ENCODE data around the gene ZNF100.
"Not testable (repeated sequence)": the region's sequence is repeated elsewhere in the genome, so short reads cannot be mapped to it uniquely, and the experiment has no call there.

ZNF100 gene

DNA sequence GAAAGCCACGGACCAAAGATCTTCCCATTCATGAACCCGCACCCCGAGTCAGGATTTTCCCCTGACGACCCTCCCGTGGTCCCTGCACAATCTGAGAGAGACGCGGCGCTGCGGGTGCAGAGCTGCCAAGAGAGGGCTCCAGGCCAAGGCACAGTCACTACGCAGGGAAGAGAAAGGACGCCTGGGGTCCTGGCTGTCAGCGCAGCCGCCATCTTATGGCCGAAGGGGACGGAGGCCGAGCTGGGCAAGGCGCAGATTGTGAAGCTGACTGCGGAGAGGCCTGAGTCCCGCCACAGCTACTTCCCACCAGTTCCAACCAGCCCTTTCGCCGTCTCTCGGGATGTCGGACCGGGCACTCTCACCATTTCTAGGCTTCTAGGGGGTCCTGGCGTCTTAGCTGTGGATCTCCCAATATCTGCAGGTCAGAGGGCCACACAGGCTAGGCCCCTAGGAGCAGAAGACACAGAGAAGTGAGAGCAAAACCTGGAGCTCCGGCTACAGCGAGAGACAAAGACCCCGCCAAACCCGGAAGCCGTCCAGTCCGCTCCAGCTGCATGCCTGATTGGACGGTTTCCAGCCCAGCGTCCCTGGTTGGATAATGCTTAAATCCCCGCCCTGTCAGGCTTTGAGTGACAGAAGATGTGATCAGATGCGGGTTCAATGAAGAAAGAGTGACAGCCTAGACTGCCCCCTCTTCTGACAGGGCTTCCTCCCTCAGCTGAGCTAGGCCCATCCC, at the start of gene ZNF100:
Gene ZNF100 (minus strand): TSS at position 515 of the 736 bp plus-strand sequence. CDS start 150 bp downstream, at position 365.
- peak; percentile 79 for DNase-seq (ENCODE audit: low read depth)

DNA sequence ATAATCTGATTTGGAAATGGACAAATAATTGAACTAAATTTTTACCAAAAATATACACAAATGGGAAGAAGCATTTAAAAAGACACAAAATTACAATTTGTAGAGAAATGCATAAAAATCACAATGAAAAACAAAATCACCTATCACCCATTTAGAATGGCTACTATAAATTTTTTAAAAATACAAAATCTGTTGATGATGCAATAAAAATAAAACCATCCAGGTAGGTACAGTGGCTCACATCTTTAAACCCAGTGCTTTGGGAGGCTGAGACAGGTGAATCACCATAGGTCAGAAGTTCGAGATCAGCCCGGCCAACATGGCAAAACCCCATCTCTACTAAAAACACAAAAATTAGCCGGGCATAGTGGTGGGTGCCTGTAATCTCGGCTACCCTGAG, 45.1 kb upstream of the ZNF100 start:
- no peak for DNase-seq (ENCODE audit: low read depth)

DNA sequence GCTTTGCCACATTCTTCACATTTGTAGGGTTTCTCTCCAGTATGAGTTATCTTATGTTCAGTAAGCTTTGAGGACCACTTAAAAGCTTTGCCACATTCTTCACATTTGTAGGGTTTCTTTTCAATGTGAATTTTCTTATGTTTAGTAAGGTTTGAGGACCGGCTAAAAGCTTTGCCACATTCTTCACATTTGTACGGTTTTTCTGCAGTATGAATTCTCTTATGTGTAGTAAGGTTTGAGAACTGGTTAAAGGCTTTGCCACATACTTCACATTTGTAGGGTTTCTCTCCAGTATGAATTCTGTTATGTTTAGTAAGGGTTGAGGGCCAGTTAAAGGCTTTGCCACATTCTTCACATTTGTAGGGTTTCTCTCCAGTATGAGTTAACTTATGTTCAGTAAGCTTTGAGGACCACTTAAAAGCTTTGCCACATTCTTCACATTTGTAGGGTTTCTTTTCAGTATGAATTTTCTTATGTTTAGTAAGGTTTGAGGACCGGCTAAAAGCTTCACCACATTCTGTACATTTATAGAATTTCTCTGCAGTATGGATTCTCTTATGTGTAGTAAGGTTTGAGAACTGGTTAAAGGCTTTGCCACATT, 41.1 kb upstream of the ZNF100 start:
- DNase-seq (ENCODE audit: low read depth) = not testable (repeated sequence)

DNA sequence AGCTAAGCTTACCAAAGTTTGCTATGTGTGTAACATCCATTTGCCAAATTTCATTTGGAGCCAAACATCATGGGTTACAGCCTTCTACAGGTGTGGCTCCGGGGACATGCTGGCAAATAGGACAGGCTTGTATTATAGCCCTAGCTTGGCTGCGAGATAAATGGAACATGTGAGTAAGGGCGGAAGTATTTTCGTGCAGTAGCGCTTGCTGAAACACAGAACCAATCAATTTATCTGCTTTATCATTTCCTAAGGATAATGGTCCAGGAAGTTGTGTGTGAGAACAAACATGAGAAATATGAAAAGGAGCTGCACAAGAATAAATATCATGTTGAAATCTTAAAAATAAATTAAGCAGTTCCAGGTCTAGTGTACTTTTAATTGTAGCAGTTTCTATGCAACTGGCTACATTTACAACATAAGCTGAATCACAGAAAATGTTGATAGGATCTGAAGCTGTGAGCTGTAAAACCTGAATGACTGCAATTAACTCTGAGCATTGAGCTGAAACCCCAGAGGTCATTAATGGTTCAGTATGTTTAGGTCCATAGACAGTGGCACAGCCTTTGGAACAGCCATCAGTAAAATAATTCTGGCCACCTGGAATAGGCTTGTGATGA, 22.2 kb upstream of the ZNF100 start:
- no peak for DNase-seq (ENCODE audit: low read depth)

DNA sequence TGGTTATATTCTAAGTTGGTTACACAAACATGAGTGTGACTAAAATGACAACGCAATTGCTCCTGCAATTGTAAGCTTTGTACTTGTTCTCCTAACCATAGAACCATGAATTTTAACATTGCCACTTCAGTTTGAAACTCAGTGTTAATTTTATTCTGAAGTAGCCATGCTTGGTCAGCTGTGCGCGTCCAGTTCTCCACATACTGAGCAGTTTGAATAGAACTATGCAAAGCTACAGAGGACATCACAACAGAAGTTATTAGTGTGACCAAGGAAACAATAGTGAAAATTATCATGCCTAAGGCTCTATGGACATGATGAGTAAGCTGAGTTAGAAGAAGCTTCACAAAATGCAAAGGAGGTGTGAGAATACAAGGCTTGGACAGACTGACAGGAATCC, 19.6 kb upstream of the ZNF100 start:
- DNase-seq (ENCODE audit: low read depth) = no peak

DNA sequence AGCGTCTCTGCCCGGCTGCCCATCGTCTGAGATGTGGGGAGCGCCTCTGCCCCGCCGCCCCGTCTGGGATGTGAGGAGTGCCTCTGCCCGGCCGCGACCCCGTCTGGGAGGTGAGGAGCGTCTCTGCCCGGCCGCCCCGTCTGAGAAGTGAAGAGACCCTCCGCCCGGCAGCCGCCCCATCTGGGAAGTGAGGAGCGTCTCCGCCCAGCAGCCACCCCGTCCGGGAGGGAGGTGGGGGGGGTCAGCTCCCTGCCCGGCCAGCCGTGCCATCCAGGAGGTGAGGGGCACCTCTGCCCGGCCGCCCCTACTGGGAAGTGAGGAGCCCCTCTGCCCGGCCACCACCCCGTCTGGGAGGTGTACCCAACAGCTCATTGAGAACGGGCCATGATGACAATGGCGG, 8.4 kb upstream of the ZNF100 start:
- DNase-seq (ENCODE audit: low read depth) = not testable (repeated sequence)

DNA sequence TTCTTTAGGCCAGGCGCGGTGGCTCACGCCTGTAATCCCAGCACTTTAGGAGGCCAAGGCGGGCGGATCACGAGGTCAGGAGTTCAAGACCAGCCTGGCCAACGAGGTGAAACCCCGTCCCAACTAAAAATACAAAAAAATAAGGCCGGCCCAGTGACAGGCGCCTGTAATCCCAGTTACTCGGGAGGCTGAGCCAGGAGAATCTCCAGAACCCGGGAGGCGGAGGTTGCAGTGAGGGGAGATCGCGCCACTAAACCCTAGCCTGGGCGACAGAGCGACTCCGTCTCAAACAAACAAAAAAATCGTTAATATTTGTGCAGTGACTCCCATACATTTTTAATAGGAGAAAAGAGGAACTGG, 694 bp downstream of the ZNF100 start:
- DNase-seq (ENCODE audit: low read depth) = not testable (repeated sequence)

DNA sequence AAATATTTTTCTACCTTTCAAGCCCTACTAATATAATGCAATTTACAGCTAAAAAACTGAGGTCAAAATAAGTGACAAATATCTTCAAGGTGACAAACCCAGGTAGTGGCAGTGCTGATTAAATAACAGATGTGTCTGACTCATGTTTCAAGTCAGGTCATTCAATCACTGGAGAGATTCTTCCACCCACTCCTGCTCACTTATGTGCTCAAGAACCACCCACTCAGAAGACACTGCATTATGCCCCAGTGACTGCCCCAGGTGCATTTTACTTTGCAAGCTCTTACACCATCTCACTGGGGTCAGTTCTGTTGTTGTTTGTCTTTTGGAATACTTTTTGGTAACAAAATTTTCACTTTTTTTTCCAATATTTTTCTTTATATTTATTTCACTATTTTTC, 2.2 kb downstream of the ZNF100 start:
- no peak for DNase-seq (ENCODE audit: low read depth)

DNA sequence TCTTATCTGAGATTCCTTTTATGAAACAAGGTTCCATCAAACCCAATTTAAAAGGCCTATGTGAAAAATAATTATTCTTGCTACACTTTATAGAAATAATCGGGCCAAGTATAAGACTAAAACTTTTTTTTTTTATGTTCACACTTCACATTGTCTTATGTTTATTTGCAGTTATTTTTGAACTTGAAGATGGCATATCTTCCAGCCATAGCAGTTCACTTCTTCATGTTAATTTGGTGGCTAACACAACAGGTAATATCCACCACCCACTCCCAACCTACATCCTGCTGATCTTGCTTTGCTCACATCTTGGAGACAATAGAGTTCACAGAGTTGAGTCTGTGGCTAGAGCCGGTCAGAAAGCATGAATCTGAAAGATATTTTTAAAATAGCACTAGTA, 5.8 kb downstream of the ZNF100 start:
- not testable (repeated sequence) for DNase-seq (ENCODE audit: low read depth)

DNA sequence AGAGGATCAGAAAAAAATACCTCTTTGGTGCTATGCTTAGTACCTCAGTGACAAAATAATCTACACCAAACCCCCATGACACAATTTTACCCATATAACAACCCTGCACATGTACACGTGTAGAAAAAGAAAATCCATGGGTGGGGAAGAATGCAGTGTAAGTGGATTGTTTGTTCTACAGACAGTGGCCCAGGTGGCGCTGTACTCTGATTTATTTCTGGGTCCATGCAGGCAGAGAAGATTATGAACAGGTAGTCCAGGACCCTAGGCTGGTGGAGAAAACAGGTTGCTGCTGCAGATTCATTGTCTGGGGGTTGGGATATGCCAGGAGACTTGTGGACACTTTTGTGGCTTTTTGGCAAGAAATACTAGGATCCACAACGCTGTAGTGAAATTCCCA, 9.1 kb downstream of the ZNF100 start:
- no peak for DNase-seq (ENCODE audit: low read depth)

DNA sequence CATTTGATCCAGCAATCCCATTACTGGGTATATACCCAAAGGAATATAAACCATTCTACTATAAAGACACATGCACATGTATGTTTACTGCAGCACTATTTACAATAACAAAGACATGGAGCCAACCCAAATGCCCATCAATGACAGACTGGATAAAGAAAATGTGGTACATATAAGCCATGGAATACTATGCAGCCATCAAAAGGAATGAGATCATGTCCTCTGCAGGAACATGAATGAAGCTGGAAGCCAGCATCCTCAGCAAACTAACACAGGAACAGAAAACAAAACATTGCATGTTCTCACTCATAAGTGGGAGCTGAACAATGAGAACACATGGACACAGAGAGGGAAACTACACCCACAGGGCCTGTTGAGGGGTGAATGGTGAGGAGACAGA, 11.8 kb downstream of the ZNF100 start:
- DNase-seq (ENCODE audit: low read depth) = not testable (repeated sequence)

DNA sequence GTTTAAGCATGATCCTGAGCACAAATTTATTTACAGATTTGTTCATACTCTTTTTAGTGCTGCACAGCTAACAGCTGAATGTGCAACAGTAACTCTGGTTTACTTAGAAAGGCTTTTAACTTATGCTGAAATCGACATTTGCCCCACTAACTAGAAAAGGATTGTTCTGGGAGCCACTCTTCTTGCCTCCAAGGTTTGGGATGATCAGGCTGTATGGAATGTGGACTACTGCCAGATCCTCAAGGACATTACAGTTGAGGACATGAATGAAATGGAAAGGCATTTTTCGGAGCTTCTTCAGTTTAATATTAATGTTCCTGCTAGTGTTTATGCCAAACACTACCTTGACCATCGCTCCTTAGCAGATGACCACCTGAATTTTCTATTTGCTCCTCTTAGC, 16.0 kb downstream of the ZNF100 start:
- no peak for DNase-seq (ENCODE audit: low read depth)

DNA sequence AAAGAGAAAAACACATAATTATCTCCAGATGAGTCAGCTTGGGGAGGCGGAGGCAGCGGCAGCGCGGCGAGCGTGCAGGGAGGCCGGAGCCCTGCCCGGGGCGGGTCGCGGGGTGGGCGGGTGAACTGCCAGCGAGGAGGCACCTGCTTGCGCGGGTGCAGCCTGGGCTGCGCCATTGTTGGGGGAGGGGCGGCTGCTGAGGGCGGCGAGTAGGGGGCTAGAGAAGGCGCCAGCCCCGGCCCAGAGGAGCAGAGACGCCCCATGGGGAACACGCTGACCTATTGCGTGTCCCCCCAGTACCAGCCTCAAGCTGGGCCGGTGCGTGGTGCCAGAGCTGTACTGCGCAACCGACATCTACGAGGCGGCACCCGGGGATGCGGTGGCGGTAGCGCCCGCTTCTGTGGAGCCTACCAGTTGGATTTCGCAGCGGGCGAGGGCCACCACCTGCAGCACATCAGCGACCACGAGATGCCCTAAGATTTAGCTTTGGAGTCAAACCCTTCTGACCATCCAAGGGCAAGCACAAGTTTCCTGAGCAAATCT, 16.7 kb downstream of the ZNF100 start:
- no peak for DNase-seq (ENCODE audit: low read depth)

DNA sequence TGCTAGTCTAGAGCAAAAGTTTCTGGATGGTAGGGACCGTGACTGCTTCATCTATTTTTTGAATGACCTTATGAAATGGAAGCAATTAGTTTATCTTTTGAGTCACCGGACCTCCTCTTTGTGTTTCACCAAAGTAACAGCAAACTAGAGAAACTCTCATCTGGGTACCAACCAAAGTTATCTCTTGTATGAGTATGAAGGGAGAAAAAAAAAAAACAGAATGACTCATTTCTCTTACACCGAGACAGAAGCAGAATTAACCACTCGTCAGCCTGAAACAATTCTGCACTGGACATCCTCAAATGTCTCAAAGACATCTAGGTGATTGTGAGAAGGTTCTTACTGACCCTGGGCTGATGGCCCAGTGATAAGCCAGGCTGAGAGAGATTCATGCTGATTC, 18.3 kb downstream of the ZNF100 start:
- DNase-seq (ENCODE audit: low read depth) = no peak

DNA sequence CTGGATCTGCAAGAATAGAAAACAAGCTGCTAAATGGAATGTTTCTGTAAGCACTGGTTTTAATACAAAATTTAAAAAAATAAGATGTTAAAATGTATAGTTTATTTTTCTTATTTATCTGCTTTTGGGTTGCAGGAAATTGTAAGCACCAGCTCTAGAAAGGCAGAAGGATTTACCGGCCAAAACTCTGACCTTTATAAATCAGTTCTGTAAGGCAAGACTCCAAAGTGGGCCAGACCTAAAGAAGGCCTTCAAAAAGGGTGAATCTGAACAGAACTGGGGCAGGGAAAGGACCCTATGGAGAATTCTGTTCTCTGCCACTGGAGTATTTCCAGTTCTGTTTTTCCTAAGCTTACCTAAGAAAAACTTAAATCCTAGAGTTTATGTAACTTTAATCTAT, 19.3 kb downstream of the ZNF100 start:
- no peak for DNase-seq (ENCODE audit: low read depth)

DNA sequence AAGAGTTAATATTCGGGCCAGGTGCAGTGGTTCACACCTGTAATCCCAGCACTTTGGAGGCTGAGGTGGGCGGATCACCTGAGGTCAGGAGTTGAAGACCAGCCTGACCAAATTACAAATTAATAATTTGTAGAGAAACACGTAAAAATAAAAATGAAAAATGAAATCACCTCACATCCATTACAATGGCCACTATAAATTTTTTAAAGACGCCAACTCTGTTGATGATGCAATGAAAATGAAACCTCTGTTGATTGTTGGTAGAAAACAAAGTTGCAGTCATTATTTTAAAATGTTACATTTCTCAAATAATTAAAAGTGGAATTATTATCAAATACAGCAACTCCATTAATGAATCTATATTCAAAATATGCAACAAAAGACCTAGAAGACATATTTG, 26.8 kb downstream of the ZNF100 start:
- DNase-seq (ENCODE audit: low read depth) = no peak

DNA sequence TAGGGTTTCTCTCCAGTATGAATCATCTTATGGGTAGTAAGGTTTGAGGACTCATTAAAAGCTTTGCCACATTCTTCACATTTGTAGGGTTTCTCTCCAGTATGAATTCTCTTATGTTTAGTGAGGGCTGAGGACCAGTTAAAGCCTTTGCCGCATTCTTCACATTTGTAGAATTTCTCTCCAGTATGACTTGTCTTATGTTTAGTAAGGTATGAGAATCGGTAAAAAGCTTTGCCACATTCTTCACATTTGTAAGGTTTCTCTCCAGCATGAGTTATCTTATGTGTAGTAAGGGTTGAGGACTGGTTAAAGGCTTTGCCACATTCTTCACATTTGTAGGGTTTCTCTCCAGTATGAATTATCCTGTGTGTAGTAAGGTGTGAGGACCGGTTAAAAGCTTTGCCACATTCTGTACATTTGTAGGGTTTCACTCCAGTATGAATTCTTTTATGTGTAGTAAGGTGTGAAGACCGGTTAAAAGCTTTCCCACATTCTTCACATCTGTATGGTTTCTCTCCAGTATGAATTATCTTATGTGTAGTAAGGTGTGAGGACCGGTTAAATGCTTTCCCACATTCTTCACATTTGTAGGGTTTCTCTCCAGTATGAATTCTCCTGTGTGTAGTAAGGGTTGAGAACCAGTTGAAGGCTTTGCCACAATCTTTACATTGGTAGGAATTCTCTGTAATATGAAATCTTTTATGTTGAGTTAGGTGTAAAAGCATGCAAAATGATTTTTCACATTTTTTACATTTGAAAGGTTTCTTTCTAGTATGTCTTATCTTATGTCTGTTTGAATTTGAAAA, 40.2 kb downstream of the ZNF100 start:
- DNase-seq (ENCODE audit: low read depth) = not testable (repeated sequence)

DNA sequence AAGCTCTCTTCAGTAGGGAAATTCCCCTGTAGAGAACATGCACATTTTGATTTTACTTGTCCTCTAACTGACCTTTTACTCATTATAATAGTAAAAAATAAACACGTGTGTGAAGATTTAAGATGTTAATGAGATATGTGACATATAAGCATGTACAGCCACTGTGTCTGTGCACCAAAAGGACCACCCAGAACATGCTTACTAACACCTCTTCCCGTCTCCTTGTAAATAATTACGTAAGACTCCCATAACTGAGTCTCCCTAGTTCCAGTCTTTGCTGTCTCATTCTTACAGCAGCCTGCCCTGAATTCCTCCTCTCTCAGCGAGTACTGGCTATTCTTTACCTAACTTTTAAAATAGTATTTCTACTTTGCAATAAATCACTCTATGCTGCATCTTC, 53.6 kb downstream of the ZNF100 start:
- DNase-seq (ENCODE audit: low read depth) = no peak

DNA sequence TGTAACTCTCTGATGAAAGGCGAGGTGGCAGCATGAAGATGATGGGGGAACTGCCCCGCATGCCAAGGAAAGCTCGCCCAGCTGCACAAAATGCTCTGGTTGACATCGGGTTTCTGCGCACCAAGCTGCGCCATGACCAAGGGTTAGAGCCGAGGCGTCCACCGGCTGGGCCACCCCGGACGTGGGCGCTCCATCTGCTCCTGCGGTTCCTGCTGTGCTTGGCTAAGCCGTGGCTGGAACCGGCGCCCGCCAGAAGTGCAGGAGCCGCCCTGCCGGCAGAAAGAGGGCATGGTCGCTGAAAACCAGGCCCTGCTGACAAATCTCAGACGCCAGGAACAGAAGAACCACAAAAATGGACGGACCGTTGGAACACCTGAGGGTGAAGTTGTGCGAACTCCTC, 57.9 kb downstream of the ZNF100 start:
- DNase-seq (ENCODE audit: low read depth) = no peak

DNA sequence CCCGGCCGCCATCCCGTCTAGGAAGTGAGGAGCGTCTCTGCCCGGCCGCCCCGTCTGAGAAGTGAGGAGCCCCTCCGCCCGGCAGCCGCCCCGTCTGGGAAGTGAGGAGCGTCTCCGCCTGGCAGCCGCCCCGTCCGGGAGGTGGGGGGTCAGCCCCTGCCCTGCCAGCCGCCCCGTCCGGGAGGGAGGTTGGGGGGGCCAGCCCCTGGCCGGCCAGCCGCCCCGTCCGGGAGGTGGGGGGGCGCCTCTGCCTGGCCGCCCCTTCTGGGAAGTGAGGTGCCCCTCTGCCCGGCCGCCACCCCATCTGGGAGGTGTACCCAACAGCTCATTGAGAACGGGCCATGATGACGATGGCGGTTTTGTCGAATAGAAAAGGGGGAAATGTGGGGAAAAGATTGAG, 59.5 kb downstream of the ZNF100 start:
- not testable (repeated sequence) for DNase-seq (ENCODE audit: low read depth)

DNA sequence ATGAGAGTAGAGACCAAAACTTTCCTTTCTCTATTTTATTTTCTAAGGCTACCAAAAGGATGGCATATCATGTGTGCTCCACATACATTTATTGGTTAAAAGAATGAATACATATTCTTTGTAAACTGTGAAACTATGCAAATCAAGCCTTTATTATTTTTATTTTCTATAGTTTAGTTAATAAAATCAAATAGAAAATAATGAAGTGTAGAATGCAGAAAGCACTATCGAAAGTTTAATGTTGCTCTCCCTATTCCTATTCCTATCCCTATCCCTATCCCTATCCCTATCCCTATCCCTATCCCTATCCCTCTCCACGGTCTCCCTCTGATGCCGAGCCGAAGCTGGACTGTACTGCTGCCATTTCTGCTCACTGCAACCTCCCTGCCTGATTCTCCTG, 60.3 kb downstream of the ZNF100 start:
- no peak for DNase-seq (ENCODE audit: low read depth)

DNA sequence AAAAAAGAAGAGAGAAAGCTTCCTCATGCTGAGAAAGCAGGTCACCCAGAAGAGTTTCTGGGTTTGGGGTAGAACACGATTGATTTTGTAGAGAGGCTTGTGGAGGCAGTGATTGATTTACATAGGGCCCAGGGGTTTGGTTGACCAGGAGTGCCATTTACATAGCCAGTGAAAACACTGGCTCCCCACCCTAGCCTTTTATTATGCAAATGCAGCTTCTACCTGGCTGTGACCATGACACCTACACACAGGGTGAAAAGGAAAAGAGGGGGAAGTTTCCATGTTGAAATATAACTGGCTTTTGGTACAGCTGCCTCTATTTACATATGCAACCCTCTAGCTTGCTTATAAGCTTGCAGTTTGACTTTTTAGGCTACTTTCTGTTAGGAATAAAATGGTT, 62.0 kb downstream of the ZNF100 start:
- DNase-seq (ENCODE audit: low read depth) = no peak
